Lower lobe of right lung (tissue), 2 donors: ENCODE results near the gene BAIAP2L2. TPM values are rescaled to one million over a fixed set of nuclear protein-coding genes. Genes with fewer than 3 reads are reported as not detected.
A peak's percentile ranks its signal among the peaks of the same experiment; 100 is the strongest.

Source experiments
- ATAC-seq, 2 donors: fragments of 200-7000 bp; cut with Tn5 transposase; one replicate each; pipeline ENCODE4 v1.9.1; 2020 to 2022; ENCODE audit warnings: mild to moderate bottlenecking in 2 of 2, moderate library complexity in 2 of 2
- DNase-seq: peaks from one replicate; pipeline ENCODE4 v3.0.0-alpha.2; 2020
- H3K27ac ChIP-seq: fragments of 200-600 bp; one replicate; pipeline ENCODE4 v1.8.0; 2022
- H3K27me3 ChIP-seq: fragments of 200-600 bp; one replicate; pipeline ENCODE4 v1.8.0; 2022; ENCODE audit warnings: low read depth
- H3K36me3 ChIP-seq: fragments of 200-600 bp; one replicate; pipeline ENCODE4 v1.8.0; 2022; ENCODE audit warnings: mild to moderate bottlenecking
- H3K4me1 ChIP-seq: fragments of 200-600 bp; one replicate; pipeline ENCODE4 v1.8.0; 2022
- H3K4me3 ChIP-seq: fragments of 200-600 bp; one replicate; pipeline ENCODE4 v1.8.0; 2022; ENCODE audit warnings: mild to moderate bottlenecking
- H3K9me3 ChIP-seq: fragments of 200-600 bp; one replicate; pipeline ENCODE4 v1.8.0; 2022
- CTCF ChIP-seq: fragments of 200-600 bp; IDR thresholded peaks from one replicate; pipeline ENCODE4 v1.8.0; 2022; ENCODE audit warnings: antibody characterized with exemption, mild to moderate bottlenecking
- intact Hi-C: fragments of 100-400 bp; cut with DNase I; formaldehyde crosslinking; loops from one replicate; pipeline ENCODE4 v1.11.0; 2022
- total RNA-seq: library from RNA; stranded (reverse); fragmentation: NEBNext Ultra II Directional; extraction: Animal tissue kit (Norgen Biotek cat#: 25700); gene quantifications from one replicate; pipeline ENCODE4 v1.2.1, GENCODE V29; 2021
- donor health status: DM: no; HTN: yes; CAD: no; lungs with severe emphysema.

BAIAP2L2 gene
- total RNA-seq, 1 donor from 2014 or later = 0.44 TPM

- no peak for DNase-seq
- Histone ChIP-seq H3K27ac (no peak overlapping the region), H3K27me3 (peaks cover 2% of the 10 kb centered on the region), H3K4me1 (no peaks in the 10 kb centered on the region), H3K36me3 (peaks cover 51% of the 10 kb centered on the region), H3K4me3 (no peak overlapping the region), H3K9me3 (no peaks in the 10 kb centered on the region)
- ATAC-seq = no peak
- no peak for TF ChIP-seq CTCF
- intact Hi-C loops = no loop called here
Measured at GRCh38 chr22:38075105-38075825, 35.2 kb downstream of the BAIAP2L2 start.

- Histone ChIP-seq H3K4me1 (no peaks in the 10 kb centered on the region), H3K27me3 (no peaks in the 10 kb centered on the region), H3K4me3 (no peak overlapping the region), H3K27ac (no peak overlapping the region), H3K9me3 (no peaks in the 10 kb centered on the region), H3K36me3 (peaks cover 59% of the 10 kb centered on the region)
- intact Hi-C loops = no loop called here
- no peak for ATAC-seq
- DNase-seq = no peak
- peak; percentile 6 for TF ChIP-seq CTCF
Measured at GRCh38 chr22:38074181-38075104, 36.0 kb downstream of the BAIAP2L2 start.

- Histone ChIP-seq H3K4me3 (no peak overlapping the region), H3K36me3 (peaks cover 69% of the 10 kb centered on the region), H3K27ac (no peak overlapping the region), H3K27me3 (no peaks in the 10 kb centered on the region), H3K9me3 (no peaks in the 10 kb centered on the region), H3K4me1 (no peaks in the 10 kb centered on the region)
- no peak for TF ChIP-seq CTCF
- DNase-seq (peak; percentile 31), ATAC-seq (no peak)
- intact Hi-C loops = no loop called here
Measured at GRCh38 chr22:38073150-38074130, 37.0 kb downstream of the BAIAP2L2 start.

GRCh38 chr22:38072322-38073149, 37.9 kb downstream of the BAIAP2L2 start:
- no peak for TF ChIP-seq CTCF
- DNase-seq (peak; percentile 32), ATAC-seq (no peak)
- Histone ChIP-seq H3K27ac (no peak overlapping the region), H3K27me3 (no peaks in the 10 kb centered on the region), H3K9me3 (no peaks in the 10 kb centered on the region), H3K4me1 (no peaks in the 10 kb centered on the region), H3K36me3 (peaks cover 78% of the 10 kb centered on the region), H3K4me3 (no peak overlapping the region)
- intact Hi-C loops = no loop called here
